K562 (cell line): ENCODE measurements around the gene TBX10. TPM values are rescaled to one million over a fixed set of nuclear protein-coding genes. Genes with fewer than 3 reads are reported as not detected.
A peak's percentile ranks its signal among the peaks of the same experiment; 100 is the strongest.

Experiments
- ADNP ChIP-seq: fragments of 200-800 bp; sonication (Bioruptor generic); IDR thresholded peaks from 2 replicates; pipeline ENCODE4 v1.6.1; 2016; ENCODE audit warnings: missing genetic modification characterization, missing compliant biosample characterization
- CHD4 ChIP-seq: fragments of 200-600 bp; sonication (generic); IDR thresholded peaks from 3 replicates; pipeline ENCODE4 v1.6.1; 2012; ENCODE audit warnings: low read depth, mild to moderate bottlenecking, mixed read lengths, low read length, inconsistent platforms; ENCODE audit not compliant: insufficient read depth, insufficient replicate concordance, poor library complexity, severe bottlenecking
- CTCF ChIP-seq, 3 experiments: IDR thresholded peaks in 2 of 3; conservative IDR thresholded peaks in 1 of 3; 2 replicates each; pipeline ENCODE4 v1.5.1; 2011 to 2012; ENCODE audit warnings: low read length in 3 of 3, mild to moderate bottlenecking in 3 of 3, control low read depth in 2 of 3, improper control_type of control experiment in 1 of 3, inconsistent platforms in 1 of 3, low read depth in 1 of 3, mixed read lengths in 1 of 3, moderate library complexity in 1 of 3; ENCODE audit not compliant: insufficient read depth in 2 of 3
- EHMT2 ChIP-seq: fragments of 450-650 bp; IDR thresholded peaks from 2 replicates; pipeline ENCODE4 v1.6.1; 2018; ENCODE audit warnings: antibody characterized with exemption
- ELK3 ChIP-seq: fragments of 450-650 bp; formaldehyde crosslinking; IDR thresholded peaks from 2 replicates; pipeline ENCODE4 v1.4.0; 2020; ENCODE audit warnings: mild to moderate bottlenecking
- HBP1 ChIP-seq: fragments of 450-650 bp; formaldehyde crosslinking; IDR thresholded peaks from 2 replicates; pipeline ENCODE4 v1.4.0; 2022; ENCODE audit warnings: missing genetic modification characterization
- HCFC1 ChIP-seq: IDR thresholded peaks from 2 replicates; pipeline ENCODE4 v1.6.1; 2012; ENCODE audit warnings: low read depth, low read length, improper control_type of control experiment
- HMG20B ChIP-seq: fragments of 250-450 bp; sonication (Bioruptor Pico); IDR thresholded peaks from 2 replicates; pipeline ENCODE4 v1.5.0; 2021; ENCODE audit warnings: mild to moderate bottlenecking
- IFI16 ChIP-seq: fragments of 250-450 bp; sonication (Bioruptor Pico); IDR thresholded peaks from 2 replicates; pipeline ENCODE4 v2.1.2; 2022; ENCODE audit warnings: mild to moderate bottlenecking, inconsistent platforms
- JUNB ChIP-seq: fragments of 450-650 bp; formaldehyde crosslinking; conservative IDR thresholded peaks from 2 replicates; pipeline ENCODE4 v1.4.0; 2020; ENCODE audit warnings: mild to moderate bottlenecking
- KDM2B ChIP-seq: fragments of 250-450 bp; sonication (Bioruptor Pico); IDR thresholded peaks from 2 replicates; pipeline ENCODE4 v1.8.0; 2021; ENCODE audit warnings: mild to moderate bottlenecking, moderate library complexity
- MTA2 ChIP-seq: fragments of 450-650 bp; IDR thresholded peaks from 2 replicates; pipeline ENCODE4 v1.6.1; 2016; ENCODE audit warnings: low read depth
- PHB ChIP-seq: fragments of 250-450 bp; sonication (Bioruptor Pico); IDR thresholded peaks from 2 replicates; pipeline ENCODE4 v1.5.0; 2021
- PRMT5 ChIP-seq: sonication (generic); formaldehyde crosslinking; IDR thresholded peaks from 2 replicates; pipeline ENCODE4 v1.5.0; 2020; ENCODE audit warnings: missing genetic modification reagents
- RBM17 ChIP-seq: fragments of 200-400 bp; formaldehyde crosslinking; IDR thresholded peaks from 2 replicates; pipeline ENCODE4 v1.6.1; 2017; ENCODE audit warnings: low read depth, mild to moderate bottlenecking, low read length, borderline replicate concordance
- SNAPC5 ChIP-seq: fragments of 250-450 bp; sonication (Bioruptor Pico); IDR thresholded peaks from 2 replicates; pipeline ENCODE4 v1.8.0; 2021; ENCODE audit warnings: moderate library complexity, mild to moderate bottlenecking, inconsistent platforms
- SUPT5H ChIP-seq: fragments of 450-650 bp; IDR thresholded peaks from 2 replicates; pipeline ENCODE4 v1.6.1; 2016
- YY1 ChIP-seq, 3 experiments: IDR thresholded peaks; 2 replicates each; pipeline ENCODE4 v1.6.1; 2011; ENCODE audit warnings: low read length in 2 of 3, mild to moderate bottlenecking in 2 of 3, moderate library complexity in 2 of 3, borderline replicate concordance in 1 of 3, control low read depth in 1 of 3, low read depth in 1 of 3; ENCODE audit not compliant: insufficient read depth in 3 of 3, insufficient replicate concordance in 2 of 3, control insufficient read depth in 1 of 3, insufficient read length in 1 of 3; ENCODE audit errors: extremely low read depth in 1 of 3
- ZEB2 ChIP-seq: fragments of 450-650 bp; IDR thresholded peaks from 2 replicates; pipeline ENCODE4 v1.6.1; 2016
- ZFPM2 ChIP-seq: fragments of 250-450 bp; sonication (Bioruptor Pico); IDR thresholded peaks from 2 replicates; pipeline ENCODE4 v1.5.1; 2022; ENCODE audit warnings: mild to moderate bottlenecking
- ZNF316 ChIP-seq: fragments of 450-650 bp; IDR thresholded peaks from 2 replicates; pipeline ENCODE4 v1.6.1; 2016
- ZNF639 ChIP-seq, 2 experiments: fragments of 200-800 bp in 1 of 2; sonication (Bioruptor generic) in 1 of 2; sonication (generic) in 1 of 2; formaldehyde crosslinking in 1 of 2; IDR thresholded peaks in 1 of 2; conservative IDR thresholded peaks in 1 of 2; 2 replicates each; pipeline versions ENCODE4 v1.5.0 to v1.6.1; 2016 to 2020; ENCODE audit warnings: missing compliant biosample characterization in 1 of 2, missing genetic modification characterization in 1 of 2, missing genetic modification reagents in 1 of 2
- polyA plus RNA-seq, 8 experiments: library from polyadenylated mRNA; depleted of rRNA in 4 of 8; stranded (reverse) in 5 of 8; unstranded in 3 of 8; fragments of >200 nt; fragmentation: Nextera tagmentation in 2 of 8; fragmentation: Illumina TruSeq in 1 of 8; extraction: Ambion mirVana in 2 of 8; extraction: Trizol in 1 of 8; gene quantifications; 2 replicates each; pipeline versions ENCODE4 v1.2.1 to v1.2.3, GENCODE V29; 2011 to 2014; ENCODE audit warnings: inconsistent platforms in 1 of 8, missing spikeins in 1 of 8
- total RNA-seq, 7 experiments: library from RNA; depleted of rRNA in 6 of 7; stranded (reverse); fragments of >200 nt in 6 of 7; fragmentation: Illumina TruSeq in 2 of 7; extraction: Trizol in 2 of 7; gene quantifications; 2 replicates each; pipeline versions ENCODE4 v1.2.1 to v1.2.3, GENCODE V29; 2011 to 2021; ENCODE audit warnings: low replicate concordance in 1 of 7

The TBX10 gene
- total and polyA plus RNA-seq, 9 of the 15 experiments (the other 6 are each of a cell fraction or from before 2014, with no cell fraction given) = not detected

- TF ChIP-seq SUPT5H (peak; percentile 85), RBM17 (no peak), HMG20B (CRISPR knock-in tag) (no peak), EHMT2 (no peak), HCFC1 (peak; percentile 95), SNAPC5 (CRISPR knock-in tag) (no peak), PRMT5 (CRISPR knock-in tag) (no peak), ZEB2 (no peak), MTA2 (0 out of 2 replicates have a peak, but pooled peaks have one; percentile 18), ELK3 (no peak), YY1 (IDR thresholded peaks at IDR 0.05; ENCODE audit: borderline replicate concordance in 1 of 3, control insufficient read depth in 1 of 3, extremely low read depth in 1 of 3, insufficient read depth in 3 of 3, insufficient read length in 1 of 3, insufficient replicate concordance in 2 of 3, low read depth in 1 of 3, low read length in 2 of 3) (peak in 2 of 3 experiments; percentile 29 to 72), HBP1 (CRISPR knock-in tag) (no peak), ZFPM2 (0 out of 2 replicates have a peak, but pooled peaks have one; percentile 55), KDM2B (0 out of 2 replicates have a peak, but pooled peaks have one; percentile 60), ZNF639 (CRISPR knock-in tag; conservative IDR thresholded peaks at IDR 0.05 in 1 of 2, IDR thresholded peaks at IDR 0.05 in 1 of 2) (no peak; a peak in 1 of 4 replicates), CHD4 (no peak), PHB (no peak), ZNF316 (peak; percentile 44; the same call in 1 of the 2 replicates), JUNB (CRISPR knock-in tag) (no peak), IFI16 (no peak), ADNP (tag) (no peak), CTCF (IDR thresholded peaks at IDR 0.05 in 2 of 3, conservative IDR thresholded peaks at IDR 0.05 in 1 of 3; ENCODE audit: insufficient read depth in 2 of 3, low read depth in 1 of 3, low read length in 3 of 3) (peak; percentile 61 to 95 (median 78))
These were observed 32.9 kb downstream of the TBX10 start, which contains the start of gene NDUFV1 (continued) for GRCh38 chr11:67606492-67607295.
